OCI-LY7 (cell line): ENCODE results near the gene CDKL1. TPM values are rescaled to one million over a fixed set of nuclear protein-coding genes. Genes with fewer than 3 reads are reported as not detected.

Experiments used
- BruUV-seq: library from RNA; stranded (reverse); fragments of 400-500 nt; replicated peaks from 2 replicates; lab custom pipeline; 2021; lab: Mats Ljungman, UMichigan
- CTCF ChIA-PET: fragments of 300-600 bp; sonication (Branson Sonifier 250); formaldehyde crosslinking; loops from one replicate; lab custom pipeline; 2022; ENCODE audit warnings: antibody characterized with exemption; ENCODE audit not compliant: unreplicated experiment; lab: Charles Lee
- POLR2A ChIA-PET: fragments of 300-600 bp; sonication (Branson Sonifier 250); formaldehyde crosslinking; loops from one replicate; lab custom pipeline; 2022; ENCODE audit warnings: antibody characterized with exemption; lab: Charles Lee
- DNase-seq: peaks from one replicate; pipeline ENCODE4 v3.0.0-alpha.2; 2015; ENCODE audit warnings: low spot score
- H2AFZ ChIP-seq: fragments of 200-600 bp; sonication (generic), shearing (Covaris generic); 2 replicates; pipeline ENCODE4 v1.6.1; 2014; ENCODE audit warnings: mild to moderate bottlenecking, antibody characterized with exemption, low read length, moderate library complexity
- H3K27ac ChIP-seq: fragments of 200-600 bp; sonication (generic); 2 replicates; pipeline ENCODE4 v1.5.1; 2014; ENCODE audit warnings: mixed run types, low read depth, mild to moderate bottlenecking, moderate library complexity, low read length, inconsistent platforms; ENCODE audit not compliant: poor library complexity, severe bottlenecking
- H3K36me3 ChIP-seq: fragments of 200-600 bp; sonication (generic); 2 replicates; pipeline ENCODE4 v1.6.1; 2014; ENCODE audit warnings: mild to moderate bottlenecking, antibody characterized with exemption, low read length, moderate library complexity, mixed read lengths; ENCODE audit not compliant: insufficient read depth
- H3K4me1 ChIP-seq: fragments of 200-600 bp; sonication (generic); 2 replicates; pipeline ENCODE4 v1.5.1; 2014; ENCODE audit warnings: mild to moderate bottlenecking, low read length; ENCODE audit not compliant: insufficient read depth, poor library complexity, severe bottlenecking
- H3K4me2 ChIP-seq: fragments of 200-600 bp; sonication (generic); 2 replicates; pipeline ENCODE4 v1.6.1; 2014; ENCODE audit warnings: mild to moderate bottlenecking, low read length
- H3K4me3 ChIP-seq: fragments of 200-600 bp; sonication (generic); 2 replicates; pipeline ENCODE4 v1.5.1; 2014; ENCODE audit warnings: mild to moderate bottlenecking, low read depth, low read length; ENCODE audit not compliant: poor library complexity, severe bottlenecking
- H3K79me2 ChIP-seq: fragments of 200-600 bp; sonication (generic); 2 replicates; pipeline ENCODE4 v1.6.1; 2016; ENCODE audit warnings: low read depth, mild to moderate bottlenecking, low read length, moderate library complexity, mixed read lengths; ENCODE audit not compliant: insufficient read depth
- H3K9me2 ChIP-seq: fragments of 200-600 bp; sonication (generic); 2 replicates; pipeline ENCODE4 v1.6.1; 2016; ENCODE audit warnings: mild to moderate bottlenecking, low read length, mixed read lengths; ENCODE audit not compliant: insufficient read depth
- H3K9me3 ChIP-seq: fragments of 200-600 bp; sonication (generic); 2 replicates; pipeline ENCODE4 v1.6.1; 2014; ENCODE audit warnings: mild to moderate bottlenecking, mixed run types, low read length, mixed read lengths
- H4K20me1 ChIP-seq: fragments of 200-600 bp; sonication (generic); 2 replicates; pipeline ENCODE4 v1.6.1; 2014; ENCODE audit warnings: mild to moderate bottlenecking, antibody characterized with exemption, low read length, moderate library complexity, mixed read lengths; ENCODE audit not compliant: insufficient read depth
- EZH2phosphoT487 ChIP-seq: fragments of 200-600 bp; sonication (generic); IDR thresholded peaks from 2 replicates; pipeline ENCODE4 v1.6.1; 2018; ENCODE audit warnings: low read depth, borderline replicate concordance, mild to moderate bottlenecking, mixed run types, antibody characterized with exemption, low read length, moderate library complexity, mixed read lengths
- intact Hi-C: fragments of 100-400 bp; cut with micrococcal nuclease; formaldehyde crosslinking; loops from one replicate; pipeline ENCODE4 v1.10.0; 2022; ENCODE audit not compliant: unreplicated experiment
- total RNA-seq, 2 experiments: library from RNA; depleted of rRNA in 1 of 2; stranded (reverse); fragments of >200 nt in 1 of 2; shearing (Covaris generic) in 1 of 2; gene quantifications; 2 replicates each; pipeline ENCODE4 v1.2.3, GENCODE V29; 2014 to 2022
- TF ChIP-seq, protein P1 (sequence below): fragments of 200-600 bp; sonication (generic); conservative IDR thresholded peaks from 2 replicates; pipeline ENCODE4 v1.5.1; 2014; ENCODE audit warnings: mild to moderate bottlenecking, antibody characterized with exemption, low read length, moderate library complexity, mixed read lengths

Gene CDKL1
- total RNA-seq, 2 experiments from 2014 or later, result 0.09 to 0.36 TPM

DNA sequence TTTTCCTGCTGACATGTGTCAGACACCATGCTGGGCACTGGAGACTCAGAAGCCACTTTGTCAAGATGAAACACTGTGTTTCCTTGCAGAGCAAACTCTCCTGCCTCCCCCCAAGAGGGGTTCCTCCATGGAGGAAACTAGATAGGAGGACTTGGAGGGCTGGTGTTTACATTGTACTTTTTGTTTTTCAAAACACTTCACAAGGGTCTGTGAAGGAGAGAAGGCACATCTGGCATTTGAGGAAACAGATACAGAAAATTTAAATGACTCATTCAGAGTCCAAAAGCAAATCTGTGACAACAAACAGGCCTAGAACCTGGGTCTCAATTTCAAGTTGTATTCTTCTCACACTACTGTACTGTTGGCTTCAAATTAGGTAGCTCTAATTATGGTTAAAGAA lies 6.7 kb upstream of the CDKL1 start:
- no peaks in the 10 kb centered on the region for H3K9me3 ChIP-seq
- intact Hi-C loops, result no loop called here
- no peak overlapping the region for H3K4me3 ChIP-seq
- ChIA-PET POLR2A (interaction anchor here (0.9 to 1.0 kb wide), 2 partner anchors 9 to 11 kb away, joined by 3 read pairs; no protein-coding TSS in a partner anchor), CTCF (no interaction called here)
- no peak for DNase-seq
- no peaks in the 10 kb centered on the region for H3K4me1 ChIP-seq
- H4K20me1 ChIP-seq, result no peaks in the 10 kb centered on the region
- no peaks in the 10 kb centered on the region for H3K9me2 ChIP-seq
- H3K4me2 ChIP-seq, result no peak overlapping the region
- no TSS peak for BruUV-seq
- H3K79me2 ChIP-seq, result no peaks in the 10 kb centered on the region
- no peaks in the 10 kb centered on the region for H3K36me3 ChIP-seq
- no peak overlapping the region for H2AFZ ChIP-seq
- TF ChIP-seq EZH2phosphoT487, result no peak
- TF ChIP-seq, protein P1, sequence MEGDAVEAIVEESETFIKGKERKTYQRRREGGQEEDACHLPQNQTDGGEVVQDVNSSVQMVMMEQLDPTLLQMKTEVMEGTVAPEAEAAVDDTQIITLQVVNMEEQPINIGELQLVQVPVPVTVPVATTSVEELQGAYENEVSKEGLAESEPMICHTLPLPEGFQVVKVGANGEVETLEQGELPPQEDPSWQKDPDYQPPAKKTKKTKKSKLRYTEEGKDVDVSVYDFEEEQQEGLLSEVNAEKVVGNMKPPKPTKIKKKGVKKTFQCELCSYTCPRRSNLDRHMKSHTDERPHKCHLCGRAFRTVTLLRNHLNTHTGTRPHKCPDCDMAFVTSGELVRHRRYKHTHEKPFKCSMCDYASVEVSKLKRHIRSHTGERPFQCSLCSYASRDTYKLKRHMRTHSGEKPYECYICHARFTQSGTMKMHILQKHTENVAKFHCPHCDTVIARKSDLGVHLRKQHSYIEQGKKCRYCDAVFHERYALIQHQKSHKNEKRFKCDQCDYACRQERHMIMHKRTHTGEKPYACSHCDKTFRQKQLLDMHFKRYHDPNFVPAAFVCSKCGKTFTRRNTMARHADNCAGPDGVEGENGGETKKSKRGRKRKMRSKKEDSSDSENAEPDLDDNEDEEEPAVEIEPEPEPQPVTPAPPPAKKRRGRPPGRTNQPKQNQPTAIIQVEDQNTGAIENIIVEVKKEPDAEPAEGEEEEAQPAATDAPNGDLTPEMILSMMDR, result no peak
- no peak overlapping the region for H3K27ac ChIP-seq

DNA sequence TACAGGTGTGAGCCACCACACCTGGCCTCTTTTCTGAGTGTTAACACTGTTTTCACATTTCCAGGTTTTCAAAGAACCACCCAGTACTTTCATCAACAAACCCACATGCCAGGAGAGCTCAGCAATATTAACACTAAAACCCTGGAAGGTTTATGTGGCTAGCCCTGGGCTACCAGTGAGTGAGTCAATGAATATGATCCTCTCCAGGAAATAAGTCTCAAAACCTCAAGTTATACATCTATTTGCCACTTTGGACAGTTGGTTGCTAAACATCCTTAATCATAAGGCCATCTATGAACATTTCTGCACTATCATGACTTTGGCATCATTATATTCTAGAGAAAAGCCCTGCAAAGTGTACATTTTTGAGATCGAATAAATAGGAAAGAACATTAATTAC lies 6.3 kb upstream of the CDKL1 start:
- no peak for DNase-seq
- ChIA-PET POLR2A (interaction anchor here (0.9 to 1.0 kb wide), 2 partner anchors 9 to 10 kb away, joined by 3 read pairs; no protein-coding TSS in a partner anchor), CTCF (no interaction called here)
- BruUV-seq, result no TSS peak
- Histone ChIP-seq H3K79me2 (no peaks in the 10 kb centered on the region), H3K27ac (no peak overlapping the region), H3K4me3 (no peak overlapping the region), H3K4me2 (no peak overlapping the region), H3K9me2 (no peaks in the 10 kb centered on the region), H4K20me1 (no peaks in the 10 kb centered on the region), H3K9me3 (no peaks in the 10 kb centered on the region), H2AFZ (no peak overlapping the region), H3K36me3 (no peaks in the 10 kb centered on the region), H3K4me1 (no peaks in the 10 kb centered on the region)
- intact Hi-C loops, result no loop called here
- TF ChIP-seq, protein P1, result no peak
- TF ChIP-seq EZH2phosphoT487, result no peak

DNA sequence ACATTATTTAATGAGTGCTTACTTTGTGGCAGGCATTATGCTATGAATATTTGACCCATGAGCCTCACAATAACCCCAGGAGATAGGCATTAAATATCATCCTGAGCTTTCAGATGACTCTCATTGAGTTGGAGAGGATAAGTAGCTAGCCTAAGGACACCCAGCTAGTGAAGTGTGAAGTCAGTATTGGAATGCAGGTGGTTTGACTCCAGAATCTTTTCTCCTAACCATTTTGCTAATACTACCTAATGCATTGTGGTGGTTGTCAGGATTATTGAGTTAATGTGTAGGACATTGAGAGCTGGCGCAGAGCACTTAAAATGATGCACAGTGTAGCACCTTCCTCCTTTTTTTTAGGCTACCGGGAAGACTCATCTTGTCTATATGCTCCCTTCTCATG lies 3.8 kb upstream of the CDKL1 start:
- H3K4me3 ChIP-seq, result no peak overlapping the region
- no peak overlapping the region for H2AFZ ChIP-seq
- CTCF ChIA-PET, result no interaction called here
- no peaks in the 10 kb centered on the region for H3K9me2 ChIP-seq
- TF ChIP-seq EZH2phosphoT487, result no peak
- TF ChIP-seq, protein P1, result no peak
- BruUV-seq, result no TSS peak
- intact Hi-C loops, result no loop called here
- H4K20me1 ChIP-seq, result no peaks in the 10 kb centered on the region
- no peak overlapping the region for H3K4me2 ChIP-seq
- H3K27ac ChIP-seq, result no peak overlapping the region
- no peak for DNase-seq
- H3K9me3 ChIP-seq, result no peaks in the 10 kb centered on the region
- peaks cover 12% of the 10 kb centered on the region for H3K4me1 ChIP-seq
- no peaks in the 10 kb centered on the region for H3K36me3 ChIP-seq
- POLR2A ChIA-PET, result no interaction called here
- no peaks in the 10 kb centered on the region for H3K79me2 ChIP-seq
